CD14-positive monocyte (primary cell): Measurements from ENCODE around the gene TMEM82. TPM values are rescaled to one million over a fixed set of nuclear protein-coding genes. Genes with fewer than 3 reads are reported as not detected.

Experiments
- DNase-seq, 3 donors: peaks; one replicate each; pipeline ENCODE4 v3.0.0-alpha.2; 2011 to 2022
- H2AFZ ChIP-seq: 2 replicates; pipeline ENCODE4 v1.6.0; 2012; ENCODE audit warnings: mild to moderate bottlenecking, low read depth, low read length, inconsistent platforms; ENCODE audit not compliant: insufficient read depth, poor library complexity, severe bottlenecking
- H3K27ac ChIP-seq, 2 donors: 1 replicate in 1 of 2; 2 replicates in 1 of 2; pipeline ENCODE4 v1.5.1; 2012 to 2013; ENCODE audit warnings: low read length in 2 of 2, control low read depth in 1 of 2, inconsistent platforms in 1 of 2, low read depth in 1 of 2, mild to moderate bottlenecking in 1 of 2
- H3K27me3 ChIP-seq, 2 donors: one replicate each; pipeline versions ENCODE4 v1.6.0 to v1.6.1; 2011 to 2013; ENCODE audit warnings: low read length in 2 of 2; ENCODE audit not compliant: control insufficient read depth in 2 of 2, insufficient read depth in 2 of 2
- H3K36me3 ChIP-seq, 2 donors: replicated peaks in 1 of 2; 1 replicate in 1 of 2; 2 replicates in 1 of 2; pipeline versions ENCODE4 v1.5.1 to v1.6.1; 2012 to 2013; ENCODE audit warnings: low read length in 2 of 2, control low read depth in 1 of 2, inconsistent platforms in 1 of 2, mild to moderate bottlenecking in 1 of 2; ENCODE audit not compliant: insufficient read depth in 2 of 2, control insufficient read depth in 1 of 2
- H3K4me1 ChIP-seq, 2 donors: 1 replicate in 1 of 2; 2 replicates in 1 of 2; pipeline versions ENCODE4 v1.5.1 to v1.6.1; 2012 to 2013; ENCODE audit warnings: low read length in 2 of 2, control low read depth in 1 of 2, inconsistent platforms in 1 of 2, mild to moderate bottlenecking in 1 of 2, moderate library complexity in 1 of 2; ENCODE audit not compliant: insufficient read depth in 2 of 2, control insufficient read depth in 1 of 2
- H3K4me2 ChIP-seq: replicated peaks from 2 replicates; pipeline ENCODE3; 2012; ENCODE audit warnings: low read length, moderate library complexity, mild to moderate bottlenecking; ENCODE audit not compliant: poor library complexity, severe bottlenecking; ENCODE audit errors: extremely low read depth
- H3K4me3 ChIP-seq, 3 experiments: fragments of 200-600 bp in 1 of 3; sonication (generic) in 1 of 3; replicated peaks in 1 of 3; 1 replicate in 2 of 3; 2 replicates in 1 of 3; pipeline ENCODE4 v1.5.1; 2011 to 2013; ENCODE audit warnings: low read length in 3 of 3, mild to moderate bottlenecking in 3 of 3, control low read depth in 2 of 3, low read depth in 2 of 3, inconsistent platforms in 1 of 3, moderate library complexity in 1 of 3
- H3K79me2 ChIP-seq: 2 replicates; pipeline ENCODE4 v1.6.0; 2012; ENCODE audit warnings: mild to moderate bottlenecking, control low read depth, inconsistent platforms, low read length, moderate library complexity; ENCODE audit not compliant: insufficient read depth
- H3K9ac ChIP-seq: 2 replicates; pipeline ENCODE4 v1.6.0; 2017; ENCODE audit warnings: low read length, mild to moderate bottlenecking; ENCODE audit not compliant: insufficient read depth, poor library complexity, severe bottlenecking
- H3K9me3 ChIP-seq, 2 donors: replicated peaks in 1 of 2; 1 replicate in 1 of 2; 2 replicates in 1 of 2; pipeline versions ENCODE4 v1.5.1 to v1.6.1; 2012 to 2013; ENCODE audit warnings: low read length in 2 of 2, control low read depth in 1 of 2; ENCODE audit not compliant: control insufficient read depth in 1 of 2, insufficient read depth in 1 of 2
- H4K20me1 ChIP-seq: 2 replicates; pipeline ENCODE4 v1.6.0; 2012; ENCODE audit warnings: mild to moderate bottlenecking, low read length, control low read depth, moderate library complexity; ENCODE audit not compliant: insufficient read depth
- H3K27ac Mint-ChIP-seq, 7 donors: one replicate each; pipeline ENCODE4 v1.8.0; 2020; ENCODE audit warnings: mild to moderate bottlenecking in 7 of 7, mixed read lengths in 7 of 7, moderate library complexity in 6 of 7, inconsistent platforms in 2 of 7
- H3K27me3 Mint-ChIP-seq, 3 donors: one replicate each; pipeline ENCODE4 v1.8.0; 2021 to 2022; ENCODE audit warnings: low read depth in 3 of 3, mild to moderate bottlenecking in 3 of 3, mixed read lengths in 3 of 3, moderate library complexity in 3 of 3, inconsistent platforms in 1 of 3
- H3K36me3 Mint-ChIP-seq, 2 donors: one replicate each; pipeline ENCODE4 v1.8.0; 2020; ENCODE audit warnings: mixed read lengths in 2 of 2, inconsistent platforms in 1 of 2, mild to moderate bottlenecking in 1 of 2
- H3K4me1 Mint-ChIP-seq: one replicate; pipeline ENCODE4 v1.8.0; 2020; ENCODE audit warnings: mild to moderate bottlenecking, mixed read lengths
- H3K4me3 Mint-ChIP-seq, 2 donors: one replicate each; pipeline ENCODE4 v1.8.0; 2020; ENCODE audit warnings: mild to moderate bottlenecking in 2 of 2, mixed read lengths in 2 of 2, moderate library complexity in 1 of 2
- H3K9me3 Mint-ChIP-seq, 7 donors: one replicate each; pipeline ENCODE4 v1.8.0; 2020 to 2022; ENCODE audit warnings: mixed read lengths in 7 of 7, mild to moderate bottlenecking in 6 of 7, moderate library complexity in 6 of 7, inconsistent platforms in 2 of 7
- WGBS: methylation state at CpG from one replicate; pipeline ENCODE4 v1.1.5; 2013; ENCODE audit warnings: missing lambda C conversion rate; ENCODE audit not compliant: insufficient coverage; 5-methylcytosine and 5-hydroxymethylcytosine counted together
- intact Hi-C, 2 donors: fragments of 100-400 bp; cut with micrococcal nuclease; formaldehyde crosslinking; loops; one replicate each; pipeline versions ENCODE4 v1.15.0 to v1.15.1; 2023
- polyA plus RNA-seq, 3 donors: library from polyadenylated mRNA; depleted of rRNA in 1 of 3; unstranded in 2 of 3; stranded (reverse) in 1 of 3; fragments of 300-500 nt in 2 of 3; fragments of >200 nt in 1 of 3; fragmentation: Illumina TruSeq in 2 of 3; gene quantifications; 1 replicate in 2 of 3; 2 replicates in 1 of 3; pipeline ENCODE4 v1.2.3, GENCODE V29; 2012 to 2021
- TF ChIP-seq, protein P1 (sequence below): fragments of 200-600 bp; IDR thresholded peaks from one replicate; pipeline ENCODE4 v1.8.0; 2022; ENCODE audit warnings: antibody characterized with exemption, mild to moderate bottlenecking

Gene TMEM82
- polyA plus RNA-seq, 3 donors = not detected

DNA sequence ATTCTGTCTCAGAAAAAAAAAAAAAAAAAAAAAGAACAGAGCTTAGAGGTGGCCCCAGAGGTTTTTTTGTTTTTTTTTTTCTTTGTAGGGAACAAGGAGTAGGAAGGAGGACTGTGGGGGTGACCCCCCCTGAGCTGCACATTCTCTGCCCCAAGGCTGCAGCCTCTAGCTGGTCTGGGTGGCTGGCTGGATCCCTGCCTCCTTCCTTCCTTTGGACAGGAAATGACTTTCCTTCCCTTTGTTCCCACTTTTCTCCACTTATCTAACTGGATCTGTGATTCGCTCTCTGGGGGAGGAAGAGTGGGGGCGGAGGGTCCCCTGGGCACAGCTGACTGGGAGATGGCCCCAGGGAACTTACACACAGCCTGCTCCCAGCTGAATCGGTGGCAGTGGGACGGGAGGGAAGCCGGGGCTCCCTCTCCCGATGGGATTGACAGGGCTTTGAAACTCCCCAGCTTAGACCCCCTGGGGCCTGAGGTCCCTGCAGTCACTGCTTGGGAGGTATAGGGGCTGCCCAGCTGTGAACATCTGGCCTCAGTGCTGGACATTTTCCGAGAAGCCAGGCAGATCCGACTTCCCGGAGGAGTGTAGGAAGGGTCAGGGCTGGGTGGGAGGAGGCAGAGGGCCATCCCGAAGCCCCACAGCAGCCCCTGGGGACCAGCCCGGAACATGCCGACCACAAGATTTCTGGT lies 18.4 kb downstream of the TMEM82 start:
- Histone ChIP-seq H3K79me2 (no peaks in the 10 kb centered on the region), H3K36me3 (no peaks in the 10 kb centered on the region), H3K9ac (no peak overlapping the region), H3K4me1 (no peaks in the 10 kb centered on the region), H3K4me2 (no peak overlapping the region), H3K27ac (no peak overlapping the region), H3K27me3 (peaks cover 30 to 59% of the 10 kb centered on the region in 2 donors), H4K20me1 (no peaks in the 10 kb centered on the region), H3K4me3 (no peak overlapping the region), H3K9me3 (peaks cover 0 to 11% of the 10 kb centered on the region in 2 donors), H2AFZ (no peak overlapping the region)
- H3K36me3 Mint-ChIP-seq = peaks cover 0 to 5% of the 10 kb centered on the region in 2 donors
- intact Hi-C loops = no loop called here
- peak overlapping the region in 1 of 2 donors; percentile 62 for H3K4me3 Mint-ChIP-seq
- peaks cover 60 to 89% (median 67%) of the 10 kb centered on the region in 3 donors for H3K27me3 Mint-ChIP-seq
- DNase-seq = no peak
- TF ChIP-seq, protein P1, sequence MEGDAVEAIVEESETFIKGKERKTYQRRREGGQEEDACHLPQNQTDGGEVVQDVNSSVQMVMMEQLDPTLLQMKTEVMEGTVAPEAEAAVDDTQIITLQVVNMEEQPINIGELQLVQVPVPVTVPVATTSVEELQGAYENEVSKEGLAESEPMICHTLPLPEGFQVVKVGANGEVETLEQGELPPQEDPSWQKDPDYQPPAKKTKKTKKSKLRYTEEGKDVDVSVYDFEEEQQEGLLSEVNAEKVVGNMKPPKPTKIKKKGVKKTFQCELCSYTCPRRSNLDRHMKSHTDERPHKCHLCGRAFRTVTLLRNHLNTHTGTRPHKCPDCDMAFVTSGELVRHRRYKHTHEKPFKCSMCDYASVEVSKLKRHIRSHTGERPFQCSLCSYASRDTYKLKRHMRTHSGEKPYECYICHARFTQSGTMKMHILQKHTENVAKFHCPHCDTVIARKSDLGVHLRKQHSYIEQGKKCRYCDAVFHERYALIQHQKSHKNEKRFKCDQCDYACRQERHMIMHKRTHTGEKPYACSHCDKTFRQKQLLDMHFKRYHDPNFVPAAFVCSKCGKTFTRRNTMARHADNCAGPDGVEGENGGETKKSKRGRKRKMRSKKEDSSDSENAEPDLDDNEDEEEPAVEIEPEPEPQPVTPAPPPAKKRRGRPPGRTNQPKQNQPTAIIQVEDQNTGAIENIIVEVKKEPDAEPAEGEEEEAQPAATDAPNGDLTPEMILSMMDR = no peak
- H3K9me3 Mint-ChIP-seq = peaks cover 0 to 10% (median 3%) of the 10 kb centered on the region in 7 donors
- H3K4me1 Mint-ChIP-seq = peaks cover 15% of the 10 kb centered on the region
- WGBS = 77% methylated on average over 7 of the region's 12 CpGs
- H3K27ac Mint-ChIP-seq = no peak overlapping the region

DNA sequence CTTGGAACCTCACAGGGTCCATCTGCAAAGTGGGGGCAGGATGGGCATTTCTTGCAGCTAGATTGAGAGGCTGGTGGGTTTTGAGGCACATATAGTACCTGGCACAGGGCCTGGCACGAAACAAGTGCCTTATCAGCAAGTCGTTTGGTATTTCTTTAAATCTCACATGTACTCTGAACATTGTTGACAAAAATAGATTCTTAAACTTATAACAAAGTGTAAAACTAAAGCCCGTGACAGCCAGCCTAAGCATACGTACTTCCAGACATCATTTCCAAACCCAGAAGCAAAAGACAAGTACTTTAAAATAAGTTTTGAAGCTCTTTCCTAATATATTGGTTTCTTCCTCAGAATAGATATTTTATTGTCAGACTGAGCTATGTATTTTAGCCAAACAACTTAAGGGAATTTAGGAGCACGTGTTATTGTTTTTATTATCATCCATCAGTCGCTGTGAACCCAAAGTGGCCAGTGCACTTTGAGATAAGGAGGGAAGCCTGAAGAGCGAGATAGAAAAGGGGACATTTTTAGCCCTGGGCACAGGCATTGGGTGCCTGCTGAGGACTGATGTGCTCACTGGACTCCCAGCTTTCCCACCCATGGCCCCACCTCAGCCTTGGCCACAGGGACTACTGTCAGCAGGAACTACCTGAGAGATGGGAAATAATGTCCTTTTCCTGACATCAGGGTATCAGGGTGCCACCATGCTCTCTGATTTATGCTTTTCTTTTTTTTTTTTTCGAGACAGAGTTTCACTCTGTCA lies 19.2 kb downstream of the TMEM82 start:
- Mint-ChIP-seq H3K4me1 (peaks cover 9% of the 10 kb centered on the region), H3K4me3 (peak overlapping the region in 1 of 2 donors; percentile 62), H3K27ac (no peak overlapping the region), H3K27me3 (peaks cover 51 to 83% (median 58%) of the 10 kb centered on the region in 3 donors), H3K9me3 (peaks cover 0 to 10% (median 2%) of the 10 kb centered on the region in 7 donors), H3K36me3 (peaks cover 0 to 5% of the 10 kb centered on the region in 2 donors)
- Histone ChIP-seq H3K9me3 (peaks cover 0 to 11% of the 10 kb centered on the region in 2 donors), H2AFZ (no peak overlapping the region), H3K36me3 (no peaks in the 10 kb centered on the region), H3K4me3 (no peak overlapping the region), H4K20me1 (no peaks in the 10 kb centered on the region), H3K79me2 (no peaks in the 10 kb centered on the region), H3K4me2 (no peak overlapping the region), H3K4me1 (no peaks in the 10 kb centered on the region), H3K27me3 (peaks cover 29 to 51% of the 10 kb centered on the region in 2 donors), H3K9ac (no peak overlapping the region), H3K27ac (no peak overlapping the region)
- TF ChIP-seq, protein P1 = no peak
- DNase-seq = no peak
- intact Hi-C loops = no loop called here
- 68% methylated on average over 2 of the region's 8 CpGs for WGBS
